GM15510 (cell line): ENCODE measurements around the gene PLAAT2.

Experiments
- POLR2A ChIP-seq: IDR thresholded peaks from 3 replicates; pipeline ENCODE4 v1.6.1; 2011; ENCODE audit warnings: borderline replicate concordance; ENCODE audit not compliant: insufficient read length; ENCODE audit errors: extremely low read depth

The PLAAT2 gene

DNA sequence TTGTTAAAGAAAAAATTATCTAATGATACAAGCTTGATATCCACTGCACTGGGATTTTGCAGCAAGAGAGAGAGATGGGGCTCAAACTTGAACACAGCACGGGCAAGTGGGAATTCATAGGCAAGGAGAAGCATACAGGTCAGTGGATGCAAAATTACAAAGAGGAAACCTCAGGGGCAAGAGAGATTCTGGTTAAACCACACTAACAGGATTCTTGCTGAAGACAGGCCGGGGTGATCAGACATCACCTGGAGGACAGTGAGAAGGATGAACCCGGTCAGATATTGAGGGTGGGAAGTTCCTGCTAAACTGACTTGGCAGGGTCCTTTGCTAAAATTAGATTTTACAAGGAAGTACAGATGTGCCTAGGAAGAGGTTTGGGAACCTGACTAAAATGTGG, 29.1 kb downstream of the PLAAT2 start:
- TF ChIP-seq POLR2A = no peak

DNA sequence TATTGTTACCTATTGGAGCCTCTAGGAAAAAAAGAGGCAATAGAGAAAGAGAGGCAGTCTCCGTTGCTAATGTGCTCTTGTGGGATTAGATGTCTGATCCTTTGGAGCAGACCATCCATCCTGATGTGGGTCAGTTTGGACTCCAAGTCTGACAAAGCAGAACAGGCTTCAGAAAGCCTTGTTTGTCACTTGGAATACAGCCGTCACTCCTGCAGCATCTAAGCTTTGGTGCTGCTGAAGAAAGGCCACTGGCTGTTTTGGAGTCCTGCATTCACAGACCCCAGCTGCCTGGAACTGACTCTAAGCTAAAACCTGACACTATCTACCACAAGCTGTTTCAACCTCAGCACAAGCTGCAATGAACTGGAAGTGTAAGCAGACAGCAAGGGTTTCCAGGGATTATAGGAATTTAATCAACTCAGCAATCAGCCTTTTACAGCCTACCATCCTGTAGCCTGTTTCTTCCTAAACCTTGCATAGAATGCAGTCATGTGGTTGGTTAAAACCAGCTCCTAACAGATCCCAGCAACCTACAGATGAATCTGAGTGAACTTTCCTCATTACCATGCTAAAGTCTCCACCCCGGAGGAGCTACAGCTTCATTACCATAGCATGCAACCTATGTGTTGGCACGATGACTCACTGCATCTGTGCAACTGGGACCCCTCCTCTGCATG, 30.2 kb downstream of the PLAAT2 start:
- no peak for TF ChIP-seq POLR2A

DNA sequence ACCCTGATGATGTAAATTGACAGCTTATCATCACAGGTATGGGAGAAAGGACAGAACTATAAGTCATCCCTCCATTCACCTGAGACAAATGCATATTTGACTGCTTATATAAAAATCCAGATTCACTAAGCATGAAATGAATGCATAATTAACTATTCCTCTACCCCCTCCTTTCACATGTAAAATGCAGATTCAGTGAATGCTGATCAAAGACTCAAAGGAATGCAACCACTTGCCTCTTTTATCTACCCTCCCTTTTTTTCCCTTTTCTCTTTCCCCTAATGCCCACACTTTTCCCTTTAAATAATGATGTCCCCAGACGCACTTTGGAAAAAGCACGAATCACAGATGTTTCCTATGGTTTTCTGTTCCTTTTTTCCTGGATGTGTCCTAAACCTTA, 31.1 kb downstream of the PLAAT2 start:
- no peak for TF ChIP-seq POLR2A

- no peak for TF ChIP-seq POLR2A
These were observed 33.2 kb downstream of the PLAAT2 start for GRCh38 chr11:63530021-63530420.

- no peak for TF ChIP-seq POLR2A
These were observed 35.5 kb downstream of the PLAAT2 start for GRCh38 chr11:63527667-63528066.

DNA sequence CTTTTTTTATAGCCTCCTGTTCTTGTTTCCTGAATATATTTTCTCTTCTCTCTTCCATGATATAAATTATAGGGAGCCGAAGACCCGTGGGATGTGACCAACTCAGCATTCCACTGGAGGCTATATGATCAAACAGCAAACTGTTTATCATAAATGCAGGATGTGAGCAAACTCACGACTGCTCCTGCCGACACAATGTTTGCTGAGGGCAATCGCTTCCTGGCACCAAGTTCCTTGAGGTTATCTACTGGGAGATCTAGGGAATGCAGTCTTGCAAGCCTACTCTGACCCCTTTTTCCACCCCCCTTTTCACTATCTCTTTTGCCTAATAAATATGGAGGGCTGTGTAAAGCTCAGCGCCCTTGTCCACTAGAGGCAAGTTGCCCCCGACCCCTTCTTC, 40.0 kb downstream of the PLAAT2 start:
- TF ChIP-seq POLR2A = no peak

DNA sequence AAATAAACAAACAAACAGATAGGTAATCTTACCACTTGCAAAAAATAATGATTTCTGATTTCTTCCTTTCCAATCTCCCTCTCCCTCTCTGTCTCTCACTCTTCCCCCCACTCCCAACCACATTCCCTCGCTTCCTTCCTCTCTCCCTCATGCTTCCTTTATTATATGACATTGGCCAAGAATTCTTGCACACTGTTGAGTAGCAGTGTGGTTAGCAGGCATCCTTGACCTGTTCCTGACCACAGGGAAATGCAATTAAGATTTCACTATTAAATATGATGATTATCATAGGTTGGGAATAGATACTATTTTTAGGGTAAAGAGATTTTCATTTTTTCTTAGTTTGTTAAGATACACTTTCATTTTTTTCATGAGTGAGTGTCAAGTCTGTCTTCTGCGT, 41.3 kb downstream of the PLAAT2 start:
- no peak for TF ChIP-seq POLR2A

DNA sequence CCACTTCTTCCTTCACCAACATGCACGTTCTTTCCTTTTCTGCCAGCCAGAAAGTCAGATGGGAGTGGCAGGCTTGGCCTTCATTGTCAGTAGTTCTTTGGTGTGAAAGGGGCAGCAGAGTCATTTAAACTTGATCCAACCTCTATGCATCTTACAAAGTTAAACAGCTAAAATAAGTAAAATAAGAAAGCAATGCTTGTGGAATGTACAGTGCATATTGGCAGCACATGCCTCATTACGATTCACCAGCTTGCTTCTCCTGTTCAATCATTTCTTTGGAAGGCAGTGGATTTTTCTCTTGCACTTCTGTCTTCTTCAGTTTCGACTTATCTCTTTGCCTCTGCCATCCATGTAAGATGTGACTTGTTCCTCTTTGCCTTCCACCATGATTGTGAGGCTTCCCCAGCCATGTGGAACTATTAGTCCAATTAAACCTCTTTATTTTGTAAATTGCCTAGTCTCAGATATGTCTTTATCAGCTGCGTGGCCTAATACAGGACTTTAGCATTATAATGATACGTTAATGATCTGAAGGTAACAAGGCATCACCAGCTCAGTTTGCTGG, 42.5 kb downstream of the PLAAT2 start:
- no peak for TF ChIP-seq POLR2A

DNA sequence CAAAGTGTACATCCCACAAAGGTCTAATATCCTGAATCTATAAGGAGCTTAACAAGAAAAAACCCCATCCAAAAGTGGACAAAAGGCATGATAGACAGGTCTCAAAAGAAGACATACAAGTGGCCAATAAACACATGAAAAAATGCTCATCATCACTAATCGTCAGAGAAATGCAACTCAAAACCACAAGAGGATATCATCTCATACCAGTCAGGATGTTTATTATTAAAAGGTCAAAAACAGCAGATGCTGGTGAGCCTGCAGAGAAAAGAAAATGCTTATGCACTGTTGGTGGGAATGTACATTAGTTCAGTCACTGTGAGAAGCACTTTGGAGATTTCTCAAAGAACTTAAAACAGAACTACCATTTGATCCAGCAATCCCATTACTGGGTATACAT, 44.6 kb downstream of the PLAAT2 start:
- no peak for TF ChIP-seq POLR2A

DNA sequence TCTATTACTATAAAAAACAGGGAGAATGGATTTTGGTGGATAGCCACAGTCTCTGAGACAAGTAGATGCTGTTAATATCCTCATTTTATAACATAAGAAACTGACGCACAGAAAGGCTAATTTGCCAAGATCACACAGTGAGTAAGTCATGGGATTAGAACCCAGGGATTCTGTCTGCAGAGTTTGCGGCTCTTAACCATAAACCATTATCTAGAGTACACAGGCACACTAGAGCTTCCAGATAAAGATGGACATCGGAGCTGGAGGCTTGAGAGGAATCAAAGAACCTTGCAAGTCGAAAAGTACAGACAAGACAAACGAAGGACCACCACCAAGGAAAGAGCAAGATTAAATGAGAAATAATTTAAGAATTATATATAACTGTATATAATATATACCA, 46.0 kb downstream of the PLAAT2 start:
- no peak for TF ChIP-seq POLR2A

DNA sequence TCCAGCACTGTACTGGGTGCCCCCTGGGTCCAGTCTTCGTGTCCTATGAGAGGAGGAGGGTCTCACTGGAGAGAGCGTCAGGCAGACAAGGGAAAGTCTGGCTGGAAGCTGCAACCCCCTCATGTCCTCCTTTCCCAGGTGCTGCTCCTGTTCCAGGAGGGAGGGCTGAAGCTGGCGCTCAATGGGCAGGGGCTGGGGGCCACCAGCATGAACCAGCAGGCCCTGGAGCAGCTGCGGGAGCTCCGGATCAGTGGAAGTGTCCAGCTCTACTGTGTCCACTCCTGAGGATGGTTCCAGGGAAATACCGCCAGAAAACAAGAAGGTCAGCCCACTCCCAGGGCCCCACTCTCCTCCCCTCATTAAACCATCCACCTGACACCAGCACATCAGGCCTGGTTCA, 47.1 kb downstream of the PLAAT2 start:
- no peak for TF ChIP-seq POLR2A

DNA sequence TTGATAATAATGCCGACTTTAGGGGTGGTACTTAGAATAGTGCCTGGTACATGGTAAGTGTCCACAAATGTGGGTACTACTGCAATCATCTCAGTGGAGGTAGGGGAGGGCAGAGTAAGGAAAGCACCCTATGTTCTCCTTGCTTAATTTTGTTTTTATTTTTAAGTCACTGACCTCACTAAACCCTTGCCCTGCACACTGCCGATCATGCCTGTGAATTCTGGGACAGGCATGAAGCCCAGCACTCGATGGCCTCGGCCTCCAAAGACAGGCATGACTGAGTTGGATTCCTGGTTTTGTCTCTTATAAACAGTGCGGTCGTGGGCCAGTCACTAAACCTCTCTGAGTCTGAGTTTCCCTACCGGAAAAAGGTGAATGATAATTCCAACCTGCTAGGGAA, 50.4 kb downstream of the PLAAT2 start:
- no peak for TF ChIP-seq POLR2A

GRCh38 chr11:63511048-63511748, 52.0 kb downstream of the PLAAT2 start:
- no peak for TF ChIP-seq POLR2A

- no peak for TF ChIP-seq POLR2A
These were observed 52.7 kb downstream of the PLAAT2 start for GRCh38 chr11:63510360-63511047.

DNA sequence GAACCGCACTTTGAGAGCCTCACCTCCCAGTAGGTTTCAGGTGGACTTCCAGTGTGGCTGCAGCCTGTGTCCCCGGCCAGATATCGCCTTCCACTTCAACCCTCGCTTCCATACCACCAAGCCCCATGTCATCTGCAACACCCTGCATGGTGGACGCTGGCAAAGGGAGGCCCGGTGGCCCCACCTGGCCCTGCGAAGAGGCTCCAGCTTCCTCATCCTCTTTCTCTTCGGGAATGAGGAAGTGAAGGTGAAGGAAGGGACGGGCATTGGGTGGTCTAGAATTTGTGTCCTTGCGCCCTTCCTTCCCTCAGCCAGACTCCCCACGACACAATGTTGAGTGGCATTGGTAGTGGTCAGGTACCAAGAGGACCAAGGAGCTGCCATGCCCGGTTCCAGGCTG, 54.4 kb downstream of the PLAAT2 start:
- TF ChIP-seq POLR2A = no peak
